ENCODE measurements around the gene TBL2. TPM values are rescaled to one million over a fixed set of nuclear protein-coding genes. Genes with fewer than 3 reads are reported as not detected.
"Not testable (repeated sequence)": the region's sequence is repeated elsewhere in the genome, so short reads cannot be mapped to it uniquely, and the experiment has no call there.

Gene TBL2, protein sequence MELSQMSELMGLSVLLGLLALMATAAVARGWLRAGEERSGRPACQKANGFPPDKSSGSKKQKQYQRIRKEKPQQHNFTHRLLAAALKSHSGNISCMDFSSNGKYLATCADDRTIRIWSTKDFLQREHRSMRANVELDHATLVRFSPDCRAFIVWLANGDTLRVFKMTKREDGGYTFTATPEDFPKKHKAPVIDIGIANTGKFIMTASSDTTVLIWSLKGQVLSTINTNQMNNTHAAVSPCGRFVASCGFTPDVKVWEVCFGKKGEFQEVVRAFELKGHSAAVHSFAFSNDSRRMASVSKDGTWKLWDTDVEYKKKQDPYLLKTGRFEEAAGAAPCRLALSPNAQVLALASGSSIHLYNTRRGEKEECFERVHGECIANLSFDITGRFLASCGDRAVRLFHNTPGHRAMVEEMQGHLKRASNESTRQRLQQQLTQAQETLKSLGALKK
- polyA plus RNA-seq (ENCODE audit: insufficient read length in 4 of 4): 10 to 100 TPM; 37.0 to 46.1 (median 42.2) TPM

DNA sequence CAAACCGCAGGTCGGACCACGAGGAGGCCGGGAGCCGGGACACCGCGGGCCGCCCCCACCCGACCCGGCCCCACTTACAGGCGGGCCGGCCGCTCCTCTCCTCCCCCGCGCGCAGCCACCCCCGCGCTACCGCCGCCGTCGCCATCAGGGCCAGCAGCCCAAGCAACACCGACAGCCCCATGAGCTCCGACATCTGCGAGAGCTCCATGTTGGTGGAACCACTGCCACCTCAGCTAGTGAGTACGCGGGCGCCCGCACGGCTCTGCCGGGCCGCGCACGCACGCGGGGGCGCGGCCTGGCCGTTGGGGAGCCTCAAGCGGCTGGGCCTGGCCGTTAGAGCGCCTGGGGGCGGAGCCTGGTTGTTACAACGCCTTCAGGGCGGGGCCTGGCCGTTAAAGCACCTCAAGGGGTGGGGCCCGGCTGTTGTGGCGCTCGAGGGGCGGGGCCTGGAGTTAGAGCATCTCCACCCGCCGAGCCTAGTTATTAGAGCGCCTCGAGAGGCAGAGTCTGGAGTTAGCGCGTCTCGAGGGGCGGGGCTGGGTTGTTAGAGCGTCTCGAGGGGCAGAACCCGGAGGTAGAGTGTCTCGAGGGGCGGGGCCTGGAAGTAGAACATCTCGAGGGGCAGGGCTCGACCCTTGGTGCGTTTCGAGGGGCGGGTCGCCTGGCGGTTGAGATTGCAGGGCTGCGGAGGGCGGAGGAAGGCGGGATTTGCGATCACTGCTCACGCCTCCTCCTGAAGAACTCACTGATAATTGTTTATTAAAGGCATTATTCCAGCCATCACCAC is at the start of gene TBL2:
TBL2 (minus strand) TSS at position 238 of the 787 bp plus-strand sequence; CDS start at position 208, 30 bp downstream.
- DNase-seq (ENCODE audit: low read depth in 4 of 4, low spot score in 3 of 4): peak; percentile 91 to 98 (median 96)

DNA sequence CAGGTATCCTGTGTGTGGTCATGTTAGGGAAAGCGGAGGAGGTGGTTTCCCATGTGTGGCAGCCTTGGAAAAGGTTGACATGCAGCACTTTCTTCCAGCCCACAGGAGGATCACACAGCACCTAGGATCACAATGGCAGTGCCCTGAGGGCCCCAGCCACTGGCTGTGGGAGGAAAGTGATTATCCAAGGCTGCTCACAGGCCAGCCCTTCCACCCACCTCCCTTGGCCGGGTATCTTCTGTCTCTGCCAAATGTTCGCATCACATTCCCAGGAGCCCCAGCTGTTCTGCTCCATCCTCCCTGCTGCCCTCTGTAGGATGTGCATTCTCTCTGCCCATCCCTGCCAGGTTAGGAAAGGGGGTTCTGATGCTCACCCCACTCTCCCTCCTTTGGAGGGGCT is 48.4 kb upstream of the TBL2 start:
- no peak for DNase-seq (ENCODE audit: low read depth in 4 of 4, low spot score in 3 of 4)

DNA sequence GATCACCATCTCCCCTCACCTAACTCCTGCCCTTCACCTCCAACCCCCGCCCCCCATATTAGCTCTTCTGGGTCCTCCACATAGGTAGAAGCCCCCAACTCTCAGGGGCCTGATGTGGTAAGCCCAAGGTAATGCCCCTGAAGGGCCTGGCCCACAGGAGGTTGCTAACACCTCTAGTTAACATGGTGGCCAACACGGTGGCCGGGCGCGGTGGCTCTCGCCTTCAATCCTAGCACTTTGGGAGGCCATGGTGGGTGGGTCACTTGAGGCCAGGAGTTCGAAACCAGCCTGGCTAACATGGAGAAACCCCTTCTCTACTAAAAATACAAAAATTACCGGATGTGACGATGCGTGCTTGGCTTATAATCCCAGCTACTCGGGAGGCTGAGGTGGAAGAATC is 46.9 kb upstream of the TBL2 start:
- DNase-seq (ENCODE audit: low read depth in 4 of 4, low spot score in 3 of 4): no peak

DNA sequence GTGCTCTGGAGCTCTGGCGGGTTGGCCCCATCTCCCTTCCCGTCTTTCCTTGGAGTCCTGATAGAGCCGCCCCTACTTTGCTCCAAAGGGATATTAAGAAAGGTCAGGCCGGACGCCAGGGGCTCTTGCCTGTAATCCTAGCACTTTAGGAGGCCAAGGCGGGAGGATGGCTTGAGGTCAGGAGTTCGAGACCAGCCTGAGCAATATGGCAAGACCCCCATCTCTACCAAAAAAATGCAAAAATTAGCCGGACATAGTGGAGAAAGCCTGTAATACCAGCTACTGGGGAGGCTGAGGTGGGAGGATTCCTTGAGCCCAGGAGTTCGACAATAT is 46.3 kb upstream of the TBL2 start:
- DNase-seq (ENCODE audit: low read depth in 4 of 4, low spot score in 3 of 4): no peak

DNA sequence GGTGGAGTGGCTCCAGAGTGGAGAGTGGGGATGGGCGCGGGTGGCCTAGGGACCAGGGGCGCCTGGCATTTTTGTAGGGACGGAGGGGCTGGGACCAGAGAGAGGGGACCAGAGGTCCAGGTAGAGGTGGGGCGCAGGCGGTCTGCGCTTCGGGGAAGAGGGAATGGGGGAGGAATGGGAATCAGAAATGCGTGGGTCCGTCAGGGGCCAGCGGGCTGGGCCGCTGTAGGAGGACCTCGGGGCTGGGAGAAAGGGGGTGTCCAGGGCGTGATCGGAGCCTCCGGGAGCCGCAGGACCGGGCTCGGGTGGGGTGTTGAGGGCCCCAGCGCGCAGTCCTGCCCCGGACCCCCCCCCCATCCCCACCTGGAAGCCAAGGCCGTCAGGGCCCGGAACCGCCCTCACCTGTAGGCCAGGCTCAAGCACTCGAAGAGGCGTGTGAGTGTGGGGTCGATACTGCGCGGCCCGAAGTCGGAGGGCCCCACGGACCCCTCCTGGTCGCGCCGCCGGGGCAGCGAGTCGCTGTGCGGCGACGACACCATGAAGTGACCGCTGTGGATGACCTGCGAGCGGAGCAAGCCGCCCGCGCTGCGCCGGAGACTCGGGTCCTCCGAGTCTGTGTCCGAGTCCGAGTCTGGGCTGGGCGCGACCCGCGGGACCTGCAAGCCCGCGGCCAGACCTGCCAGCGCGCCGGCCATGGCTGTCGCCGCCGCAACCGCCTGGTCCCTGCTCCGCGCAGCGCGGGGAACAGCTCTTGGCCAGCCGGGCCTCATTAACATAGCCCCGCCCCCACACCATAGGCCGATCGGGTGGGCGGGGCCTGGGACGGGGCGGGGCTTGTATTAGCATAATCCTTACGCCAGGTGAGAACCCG is 45.7 kb upstream of the TBL2 start, which contains the start of gene MLXIPL:
MLXIPL (minus strand) TSS at position 725 of the 871 bp plus-strand sequence; CDS start at position 695, 30 bp downstream.
- DNase-seq (ENCODE audit: low read depth in 4 of 4, low spot score in 3 of 4): peak in 1 of 4 donors; percentile 67

DNA sequence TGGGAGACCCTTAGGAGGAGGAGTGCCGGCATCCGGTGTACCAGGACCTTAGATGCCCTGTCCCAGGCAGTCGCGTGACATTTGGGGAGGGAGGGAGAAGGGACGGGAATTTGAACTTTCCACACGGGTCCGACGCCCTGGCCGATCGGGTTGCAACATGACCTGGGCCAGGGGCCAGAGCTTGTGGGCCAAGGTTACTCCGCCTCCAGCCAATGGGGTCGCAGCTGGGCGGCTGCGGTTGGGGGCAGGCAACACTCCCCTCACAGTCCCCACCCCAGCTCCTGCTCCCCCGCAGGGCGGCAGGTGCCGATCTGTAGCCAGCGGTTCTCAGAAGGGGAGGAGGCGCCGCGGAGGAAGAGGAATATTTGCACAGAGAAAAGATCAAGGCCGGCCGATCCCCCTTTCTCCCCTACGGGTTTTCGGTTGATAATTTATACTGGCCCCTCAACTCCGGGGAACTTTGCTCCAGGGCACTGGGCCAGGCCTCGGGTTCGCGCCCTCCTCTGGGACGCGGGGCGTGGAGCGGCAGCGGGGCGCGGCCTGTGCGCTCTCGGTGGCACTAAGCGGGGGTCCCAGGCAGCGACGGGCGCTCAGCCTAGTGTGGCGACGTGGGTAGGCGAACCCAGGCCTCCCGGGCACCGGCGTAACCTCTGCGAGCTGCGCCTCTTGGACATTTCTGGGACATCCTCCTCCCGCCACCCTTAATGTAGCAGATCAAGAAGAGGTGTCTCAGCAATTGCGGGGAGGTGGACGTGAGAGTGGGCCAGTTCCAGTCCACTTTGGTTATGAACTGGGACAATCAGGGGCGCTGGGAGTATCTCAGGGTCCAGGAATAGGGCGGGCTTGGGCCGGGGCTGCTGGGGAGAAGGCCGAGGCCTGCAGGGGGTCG is 44.8 kb upstream of the TBL2 start:
- no peak for DNase-seq (ENCODE audit: low read depth in 4 of 4, low spot score in 3 of 4)

DNA sequence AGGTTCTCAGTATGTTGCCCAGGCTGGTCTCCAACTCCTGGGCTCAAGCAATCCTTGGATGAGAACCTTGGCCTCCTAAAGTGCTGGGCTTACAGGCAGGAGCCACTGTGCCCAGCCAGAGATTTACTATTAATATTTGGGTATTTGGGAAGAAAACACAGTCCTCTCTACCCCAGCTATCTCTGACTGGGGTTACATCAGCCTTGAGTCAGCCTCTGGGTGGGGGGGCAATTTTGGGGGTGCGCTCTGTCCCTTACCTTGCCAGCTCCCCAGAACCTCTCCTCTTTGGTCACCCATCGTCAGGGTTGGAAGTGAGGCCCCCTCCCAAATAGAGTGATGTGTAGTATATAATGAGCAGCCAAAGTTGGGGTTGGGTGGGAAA is 44.1 kb upstream of the TBL2 start:
- no peak for DNase-seq (ENCODE audit: low read depth in 4 of 4, low spot score in 3 of 4)

DNA sequence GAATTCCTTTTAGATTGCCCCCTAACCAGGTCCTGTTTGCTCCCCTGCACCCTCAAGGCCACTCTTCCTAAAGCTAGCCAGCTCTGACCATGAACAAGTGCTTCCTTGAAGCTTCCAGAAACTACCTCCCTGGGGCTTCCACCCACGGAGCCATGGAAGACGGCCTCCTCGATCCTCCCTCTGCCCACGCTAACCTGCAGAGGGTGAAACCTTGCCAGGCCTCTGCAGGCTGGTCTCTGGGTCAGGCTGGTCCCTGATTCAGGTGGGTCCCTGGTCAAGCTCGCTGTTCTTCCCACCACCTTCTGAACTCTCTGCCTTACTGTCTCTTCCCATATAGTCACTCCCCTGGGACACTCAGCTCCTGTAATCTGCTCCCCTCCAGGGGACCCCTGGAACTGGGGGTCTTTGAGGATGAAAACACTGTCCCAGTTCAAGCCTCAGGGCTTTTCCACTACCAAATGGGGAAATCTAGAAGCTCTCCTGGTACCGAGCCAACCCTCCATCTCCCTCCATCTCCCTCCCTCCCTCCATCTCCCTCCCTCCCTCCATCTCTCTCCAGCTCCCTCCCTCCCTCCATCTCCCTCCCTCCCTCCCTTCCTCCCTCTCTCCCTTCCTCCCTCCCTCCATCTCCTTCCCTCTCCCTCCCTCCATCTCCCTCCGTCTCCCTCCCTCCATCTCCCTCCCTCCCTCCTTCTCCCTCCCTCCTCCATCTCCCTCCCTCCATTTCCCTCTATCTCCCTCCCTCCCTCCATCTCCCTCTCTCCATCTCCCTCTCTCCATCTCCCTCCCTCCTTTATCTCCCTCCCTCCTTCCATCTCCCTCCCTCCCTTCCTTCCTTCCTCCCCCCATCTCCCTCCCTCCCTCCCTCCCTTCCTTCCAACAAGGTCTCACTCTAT is 43.0 kb upstream of the TBL2 start:
- no peak for DNase-seq (ENCODE audit: low read depth in 4 of 4, low spot score in 3 of 4)

DNA sequence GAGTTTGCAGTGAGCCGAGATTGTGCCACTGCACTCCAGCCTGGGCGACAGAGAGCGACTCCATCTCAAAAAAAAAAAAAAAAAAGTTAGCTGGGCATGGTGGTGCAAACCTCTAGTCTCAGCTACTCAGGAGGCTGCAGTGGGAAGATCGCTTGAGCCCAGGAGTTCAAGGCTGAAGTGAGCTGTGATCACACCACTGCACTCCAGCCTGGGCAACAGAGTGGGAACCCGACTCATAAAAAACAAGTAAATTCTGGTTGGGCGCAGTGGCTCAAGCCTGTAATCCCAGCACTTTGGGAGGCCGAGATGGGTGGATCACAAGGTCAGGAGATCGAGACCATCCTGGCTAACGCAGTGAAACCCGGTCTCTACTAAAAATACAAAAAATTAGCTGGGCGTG is 41.0 kb upstream of the TBL2 start:
- not testable (repeated sequence) for DNase-seq (ENCODE audit: low read depth in 4 of 4, low spot score in 3 of 4)

DNA sequence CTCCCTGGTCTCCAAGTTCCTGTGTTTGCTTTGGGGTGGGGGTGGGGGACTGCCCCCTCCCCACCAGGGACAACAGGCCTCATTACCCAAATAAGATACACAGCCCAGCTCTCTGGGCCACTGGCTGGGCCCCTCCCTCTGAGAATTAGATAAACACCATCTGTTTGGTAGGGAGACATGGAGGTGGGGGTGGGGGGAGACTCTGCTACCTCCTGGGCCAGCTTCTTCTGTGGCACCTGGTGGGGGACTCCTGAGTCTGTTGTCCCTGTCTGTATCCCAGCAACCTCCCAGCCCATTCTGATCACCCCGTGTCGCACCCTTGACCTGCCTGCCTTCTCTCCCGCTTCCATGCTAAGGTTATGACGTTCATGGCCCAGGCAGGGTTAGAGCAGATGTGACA is 40.2 kb upstream of the TBL2 start:
- DNase-seq (ENCODE audit: low read depth in 4 of 4, low spot score in 3 of 4): no peak

DNA sequence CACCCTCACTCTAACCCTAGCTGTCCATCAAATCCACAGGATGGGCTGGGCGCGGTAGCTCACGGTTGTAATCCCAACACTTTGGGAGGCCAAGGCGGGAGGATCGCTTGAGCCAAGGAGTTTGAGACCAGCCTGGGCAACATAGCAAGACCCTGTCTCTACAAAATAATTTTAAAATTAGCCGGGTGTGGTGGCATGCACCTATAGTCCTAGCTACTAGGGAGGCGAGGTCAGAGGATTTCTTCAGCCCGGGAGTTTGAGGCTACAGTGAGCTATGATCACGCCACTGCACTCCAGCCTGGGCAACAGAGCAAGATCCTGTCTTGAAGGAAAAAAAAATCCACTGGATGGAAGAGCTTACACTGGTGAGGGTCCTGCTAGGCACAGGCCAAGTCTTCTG is 39.1 kb upstream of the TBL2 start:
- not testable (repeated sequence) for DNase-seq (ENCODE audit: low read depth in 4 of 4, low spot score in 3 of 4)

DNA sequence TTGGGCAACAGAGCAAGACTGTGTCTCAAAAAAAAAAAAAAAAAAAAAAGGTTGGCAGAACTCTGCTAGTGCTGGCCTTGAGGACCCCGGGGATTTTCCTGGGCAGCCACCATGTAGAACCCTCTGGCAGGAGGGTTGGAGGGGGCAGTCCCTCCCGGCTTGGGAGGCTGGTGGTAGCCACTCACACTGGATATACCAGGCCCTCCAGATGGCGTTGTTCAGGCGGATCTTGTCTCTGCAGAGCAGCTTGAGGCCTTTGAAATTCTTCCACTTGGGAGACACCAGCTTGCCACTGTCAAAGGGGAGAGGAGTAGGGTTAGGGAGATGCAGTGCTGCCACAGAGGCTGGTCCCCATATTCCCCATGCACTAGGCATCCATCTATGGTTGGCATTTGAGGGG is 37.5 kb upstream of the TBL2 start:
- DNase-seq (ENCODE audit: low read depth in 4 of 4, low spot score in 3 of 4): no peak

DNA sequence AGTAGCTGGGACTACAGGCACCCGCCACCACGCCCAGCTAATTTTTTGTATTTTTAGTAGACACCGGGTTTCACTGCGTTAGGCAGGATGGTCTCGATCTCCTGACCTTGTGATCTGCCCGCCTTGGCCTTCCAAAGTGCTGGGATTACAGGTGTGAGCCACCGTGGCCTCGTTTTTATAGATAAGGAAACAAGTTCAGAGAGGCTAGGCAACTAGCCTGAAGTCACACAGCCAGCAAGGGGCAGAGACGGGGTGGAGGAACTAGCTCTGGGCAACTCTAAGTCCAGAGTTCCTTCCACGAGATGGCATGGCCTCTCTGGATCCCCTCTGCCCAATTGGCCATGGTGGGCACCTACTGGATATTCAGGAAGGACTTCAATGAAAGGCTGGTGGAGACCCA is 36.6 kb upstream of the TBL2 start:
- not testable (repeated sequence) for DNase-seq (ENCODE audit: low read depth in 4 of 4, low spot score in 3 of 4)

DNA sequence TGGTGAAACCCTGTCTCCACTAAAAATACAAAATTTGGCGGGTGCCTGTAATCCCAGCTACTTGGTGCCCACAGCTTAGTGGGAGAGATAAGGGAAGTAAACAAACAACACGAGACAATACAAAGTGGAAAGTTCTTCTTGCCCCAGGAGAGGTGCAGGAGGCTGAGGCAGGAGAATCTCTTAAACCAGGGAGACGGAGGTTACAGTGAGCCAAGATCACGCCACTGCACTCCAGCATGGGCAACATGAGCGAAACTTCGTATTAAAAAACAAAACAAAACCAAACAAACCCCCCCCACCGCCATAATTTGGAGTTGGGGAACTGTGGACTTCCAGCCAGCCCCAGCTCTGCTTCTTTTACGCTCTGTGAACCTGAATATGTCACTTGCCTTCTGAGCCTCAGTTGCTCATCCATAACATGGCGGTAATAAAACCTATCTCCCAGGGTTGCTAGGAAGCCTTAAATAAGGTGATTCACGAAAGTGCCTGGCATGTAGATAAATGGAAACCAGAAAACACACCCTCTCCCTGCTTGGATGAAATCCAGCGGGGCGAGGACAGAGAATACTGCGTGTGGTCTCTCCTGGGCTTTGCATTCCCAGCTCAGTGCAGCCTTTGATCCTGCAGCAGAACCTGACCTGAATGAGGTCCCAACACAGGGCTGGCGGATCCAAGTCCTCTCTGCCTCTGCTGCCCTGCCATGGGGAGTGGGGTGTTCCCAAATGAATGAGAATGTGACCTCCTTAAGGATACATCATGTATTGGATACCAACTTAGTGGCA is 35.8 kb upstream of the TBL2 start:
- DNase-seq (ENCODE audit: low read depth in 4 of 4, low spot score in 3 of 4): no peak

DNA sequence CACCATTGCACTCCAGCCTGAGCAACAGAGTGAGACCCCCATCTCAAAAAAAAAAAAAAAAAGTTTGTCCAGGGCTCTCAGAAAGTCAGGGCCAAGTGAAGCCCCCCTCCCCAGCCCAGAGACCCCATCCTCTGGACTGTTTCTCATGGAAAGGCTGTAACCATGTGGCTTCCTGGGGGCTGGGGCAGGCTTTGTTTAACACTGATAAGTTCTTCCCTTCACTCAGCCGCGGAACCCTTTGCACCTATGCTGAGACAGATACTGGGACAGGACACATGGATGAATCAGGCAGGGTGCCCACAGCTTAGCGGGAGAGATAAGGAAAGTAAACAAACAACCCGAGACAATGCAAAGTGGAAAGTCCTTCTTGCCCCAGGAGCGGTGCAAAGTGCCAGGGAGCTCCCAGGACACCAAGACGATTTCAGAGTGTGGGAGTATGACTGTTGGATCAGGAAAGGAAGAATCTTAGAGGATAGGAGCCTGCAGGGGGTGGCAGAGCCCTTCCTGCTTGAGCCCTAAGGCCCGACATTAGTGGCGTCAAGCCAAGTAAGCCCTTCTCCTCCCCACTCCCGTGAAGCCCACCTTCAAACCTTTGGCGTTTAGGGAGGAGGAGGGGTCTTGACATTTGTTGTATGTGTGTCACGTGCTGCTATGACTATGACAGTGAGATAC is 34.4 kb upstream of the TBL2 start:
- DNase-seq (ENCODE audit: low read depth in 4 of 4, low spot score in 3 of 4): no peak

DNA sequence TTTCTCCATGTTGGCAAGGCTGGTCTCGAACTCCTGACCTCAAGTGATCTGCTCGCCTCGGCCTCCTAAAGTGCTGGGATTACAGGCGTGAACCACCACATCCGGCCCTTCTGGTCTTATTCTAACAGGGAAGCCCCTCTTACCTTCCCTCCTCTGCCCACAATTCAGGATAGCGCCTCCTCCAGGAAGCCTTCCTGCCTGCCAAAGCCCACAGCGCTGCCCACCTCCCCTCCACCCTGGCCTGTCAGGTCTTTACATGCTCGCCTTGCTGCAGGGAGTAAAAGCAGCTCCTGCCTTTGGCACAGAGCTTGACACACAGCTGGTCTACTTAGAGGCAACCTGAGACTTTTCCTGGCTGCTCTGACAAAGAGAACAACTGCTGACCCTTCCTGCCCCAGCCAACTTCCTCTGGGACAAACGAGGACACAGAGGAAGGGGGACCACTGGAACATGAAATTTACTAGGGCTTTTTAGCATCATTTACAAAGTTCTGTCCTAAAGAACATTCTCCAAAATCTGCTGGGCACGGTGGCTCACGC is 32.7 kb upstream of the TBL2 start:
- no peak for DNase-seq (ENCODE audit: low read depth in 4 of 4, low spot score in 3 of 4)

DNA sequence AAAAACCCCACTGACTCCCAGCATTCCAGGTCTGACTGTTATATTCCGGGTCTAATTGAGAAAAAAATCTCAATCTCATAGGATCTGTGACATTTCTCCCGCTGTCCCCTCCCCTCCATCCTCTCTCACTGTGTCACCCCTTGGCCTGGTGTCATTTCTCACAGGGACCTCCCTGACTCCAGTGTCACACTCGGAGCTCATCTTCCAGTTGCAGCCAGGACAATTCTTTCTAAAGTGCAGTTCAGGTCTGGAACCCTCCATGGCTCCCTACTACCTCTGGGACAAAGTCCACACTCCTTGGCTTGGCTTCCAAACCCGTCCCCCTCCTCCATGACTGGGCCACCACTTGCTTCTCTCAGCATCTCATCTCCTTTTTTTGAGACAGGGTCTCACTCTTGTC is 31.7 kb upstream of the TBL2 start:
- DNase-seq (ENCODE audit: low read depth in 4 of 4, low spot score in 3 of 4): no peak
